HCT116 (cell line): ENCODE measurements around the gene TJAP1. TPM values are rescaled to one million over a fixed set of nuclear protein-coding genes. Genes with fewer than 3 reads are reported as not detected.

Source experiments
- ATAC-seq: fragments of 200-7000 bp; cut with Tn5 transposase; 2 replicates; pipeline ENCODE4 v1.9.1; 2020; ENCODE audit warnings: mild to moderate bottlenecking, moderate library complexity
- BruUV-seq: library from RNA; stranded (reverse); fragments of 400-500 nt; replicated peaks from 2 replicates; lab custom pipeline; 2021; lab: Mats Ljungman, UMichigan
- CTCF ChIA-PET: fragments of 300-600 bp; sonication (Branson Sonifier 250); formaldehyde crosslinking; loops from one replicate; lab custom pipeline; 2021; ENCODE audit warnings: antibody characterized with exemption; lab: Charles Lee
- POLR2A ChIA-PET: fragments of 300-600, 350-600 bp; sonication (Branson Sonifier 250); formaldehyde crosslinking; loops from one replicate; lab custom pipeline; 2021; ENCODE audit warnings: antibody characterized with exemption; lab: Charles Lee
- RAD21 ChIA-PET, 2 experiments: fragments of 300-600 bp; sonication (Branson Sonifier 250); formaldehyde crosslinking; loops; one replicate each; lab custom pipeline; 2023; ENCODE audit warnings: low total read pairs in 2 of 2; ENCODE audit not compliant: uncharacterized antibody in 2 of 2, unreplicated experiment in 2 of 2, low non-redundant PET in 1 of 2; lab: Charles Lee
- DNase-seq: peaks from one replicate; pipeline ENCODE4 v3.0.0-alpha.2; 2010; ENCODE audit warnings: low read depth, low spot score
- H2AFZ ChIP-seq: fragments of 200-600 bp; shearing (Covaris generic), sonication (generic); 2 replicates; pipeline ENCODE4 v1.6.1; 2017; ENCODE audit warnings: low read depth, mixed run types, mixed read lengths, antibody characterized with exemption, low read length; ENCODE audit not compliant: poor library complexity, severe bottlenecking
- H3K27ac ChIP-seq: 2 replicates; pipeline ENCODE4 v1.5.1; 2012; ENCODE audit warnings: low read depth, low read length
- H3K27me3 ChIP-seq: fragments of 200-600 bp; sonication (generic); 2 replicates; pipeline ENCODE4 v1.6.1; 2016; ENCODE audit warnings: mixed run types, low read length, mixed read lengths; ENCODE audit not compliant: insufficient read depth
- H3K36me3 ChIP-seq, 2 experiments: fragments of 200-500 bp in 1 of 2; fragments of 200-600 bp in 1 of 2; sonication (Bioruptor generic) in 1 of 2; sonication (generic) in 1 of 2; 2 replicates each; pipeline versions ENCODE4 v1.5.1 to v1.6.1; 2014 to 2016; ENCODE audit warnings: low read length in 2 of 2, inconsistent platforms in 1 of 2, mixed read lengths in 1 of 2, mixed run types in 1 of 2; ENCODE audit not compliant: insufficient read depth in 2 of 2, control insufficient read depth in 1 of 2
- H3K4me1 ChIP-seq, 2 experiments: fragments of 200-600 bp in 1 of 2; sonication (generic) in 1 of 2; 2 replicates each; pipeline versions ENCODE4 v1.5.1 to v1.6.1; 2012 to 2017; ENCODE audit warnings: low read length in 2 of 2, inconsistent platforms in 1 of 2, mild to moderate bottlenecking in 1 of 2, mixed read lengths in 1 of 2, mixed run types in 1 of 2, moderate library complexity in 1 of 2; ENCODE audit not compliant: insufficient read depth in 2 of 2, control insufficient read depth in 1 of 2
- H3K4me2 ChIP-seq: fragments of 200-600 bp; sonication (generic); 2 replicates; pipeline ENCODE4 v1.6.1; 2017; ENCODE audit warnings: mixed run types, low read length, mixed read lengths
- H3K4me3 ChIP-seq, 2 experiments: fragments of 200-600 bp in 1 of 2; sonication (generic) in 1 of 2; replicated peaks in 1 of 2; 2 replicates each; pipeline ENCODE4 v1.5.1; 2011 to 2016; ENCODE audit warnings: low read length in 2 of 2, control low read depth in 1 of 2, low read depth in 1 of 2, mild to moderate bottlenecking in 1 of 2, mixed read lengths in 1 of 2, mixed run types in 1 of 2
- H3K79me2 ChIP-seq: fragments of 200-600 bp; sonication (generic); 2 replicates; pipeline ENCODE4 v1.6.1; 2017; ENCODE audit warnings: mild to moderate bottlenecking, mixed run types, low read length, moderate library complexity, mixed read lengths; ENCODE audit not compliant: insufficient read depth
- H3K9ac ChIP-seq: fragments of 200-600 bp; sonication (generic); 2 replicates; pipeline ENCODE4 v1.6.1; 2016; ENCODE audit warnings: low read length, mixed read lengths
- H3K9me2 ChIP-seq: fragments of 200-600 bp; sonication (generic), shearing (Covaris generic); 2 replicates; pipeline ENCODE4 v1.6.1; 2017; ENCODE audit warnings: mixed run types, mild to moderate bottlenecking, moderate library complexity; ENCODE audit not compliant: insufficient read depth
- H3K9me3 ChIP-seq, 2 experiments: fragments of 200-500 bp in 1 of 2; fragments of 200-600 bp in 1 of 2; sonication (Bioruptor generic) in 1 of 2; sonication (generic) in 1 of 2; 2 replicates each; pipeline ENCODE4 v1.6.1; 2014 to 2017; ENCODE audit warnings: low read length in 2 of 2, mixed read lengths in 2 of 2, inconsistent platforms in 1 of 2, low read depth in 1 of 2, mild to moderate bottlenecking in 1 of 2, mixed run types in 1 of 2, moderate library complexity in 1 of 2; ENCODE audit not compliant: control insufficient read depth in 1 of 2, insufficient read depth in 1 of 2
- H4K20me1 ChIP-seq: fragments of 200-600 bp; sonication (generic), shearing (Covaris generic); 2 replicates; pipeline ENCODE4 v1.6.1; 2017; ENCODE audit warnings: mixed run types, mild to moderate bottlenecking, moderate library complexity; ENCODE audit not compliant: insufficient read depth
- ATF3 ChIP-seq: IDR thresholded peaks from 2 replicates; pipeline ENCODE4 v1.6.1; 2012
- CBX3 ChIP-seq: IDR thresholded peaks from 2 replicates; pipeline ENCODE4 v1.6.1; 2012; ENCODE audit warnings: low read depth
- EGR1 ChIP-seq: IDR thresholded peaks from 2 replicates; pipeline ENCODE4 v1.6.1; 2012; ENCODE audit warnings: low read depth
- ELF1 ChIP-seq: IDR thresholded peaks from 2 replicates; pipeline ENCODE4 v1.6.1; 2012; ENCODE audit warnings: low read depth, borderline replicate concordance
- EZH2 ChIP-seq: fragments of 200-600 bp; sonication (generic); IDR thresholded peaks from 2 replicates; pipeline ENCODE4 v1.6.1; 2017; ENCODE audit warnings: antibody characterized with exemption, mixed run types
- EZH2phosphoT487 ChIP-seq: fragments of 200-600 bp; IDR thresholded peaks from 2 replicates; pipeline ENCODE4 v1.6.1; 2018; ENCODE audit warnings: antibody characterized with exemption, borderline replicate concordance
- MAX ChIP-seq: IDR thresholded peaks from 2 replicates; pipeline ENCODE4 v1.6.1; 2012
- POLR2A ChIP-seq: IDR thresholded peaks from 2 replicates; pipeline ENCODE4 v1.7.0; 2011; ENCODE audit warnings: borderline replicate concordance; ENCODE audit not compliant: insufficient read depth, insufficient read length; ENCODE audit errors: extremely low read depth
- POLR2AphosphoS5 ChIP-seq: IDR thresholded peaks from 2 replicates; pipeline ENCODE4 v1.6.1; 2011; ENCODE audit warnings: mild to moderate bottlenecking, low read depth, low read length, moderate library complexity
- RAD21 ChIP-seq: IDR thresholded peaks from 2 replicates; pipeline ENCODE4 v1.6.1; 2012; ENCODE audit warnings: low read depth, mild to moderate bottlenecking
- REST ChIP-seq: IDR thresholded peaks from 2 replicates; pipeline ENCODE4 v1.6.1; 2012; ENCODE audit warnings: low read depth
- SIN3A ChIP-seq: IDR thresholded peaks from 2 replicates; pipeline ENCODE4 v1.6.1; 2012; ENCODE audit warnings: low read depth
- SP1 ChIP-seq: IDR thresholded peaks from 2 replicates; pipeline ENCODE4 v1.6.1; 2012; ENCODE audit warnings: low read depth
- SRF ChIP-seq: IDR thresholded peaks from 2 replicates; pipeline ENCODE4 v1.6.1; 2012; ENCODE audit warnings: low read depth
- TCF7L2 ChIP-seq: IDR thresholded peaks from 2 replicates; pipeline ENCODE4 v1.7.0; 2011; ENCODE audit warnings: borderline replicate concordance, inconsistent platforms; ENCODE audit not compliant: insufficient read depth, insufficient read length; ENCODE audit errors: extremely low read depth
- YY1 ChIP-seq: IDR thresholded peaks from 2 replicates; pipeline ENCODE4 v1.6.1; 2011; ENCODE audit warnings: low read length, low read depth, moderate library complexity, mild to moderate bottlenecking; ENCODE audit not compliant: insufficient replicate concordance; ENCODE audit errors: extremely low read depth
- ZFX ChIP-seq: fragments of 450-650 bp; IDR thresholded peaks from 2 replicates; pipeline ENCODE4 v1.6.1; 2017
- ZNF274 ChIP-seq: fragments of 200-500 bp; sonication (Bioruptor generic); IDR thresholded peaks from 2 replicates; pipeline ENCODE4 v1.6.1; 2014; ENCODE audit warnings: mild to moderate bottlenecking, low read depth, low read length, inconsistent platforms
- intact Hi-C: fragments of 100-400 bp; cut with micrococcal nuclease; formaldehyde crosslinking; loops from 2 replicates; pipeline ENCODE4 v1.10.0; 2022
- total RNA-seq: library from RNA; stranded (reverse); gene quantifications from one replicate; pipeline ENCODE4 v1.2.1, GENCODE V29; 2021; ENCODE audit not compliant: unreplicated experiment

The TJAP1 gene
- total RNA-seq, 1 experiment from 2014 or later, result 45.2 TPM

- Histone ChIP-seq H3K9ac (no peak overlapping the region), H2AFZ (no peak overlapping the region), H3K9me3 (no peaks in the 10 kb centered on the region), H3K4me2 (no peak overlapping the region), H4K20me1 (no peaks in the 10 kb centered on the region), H3K36me3 (peaks cover 11 to 42% of the 10 kb centered on the region in 2 experiments; a peak in 3 of 4 replicates), H3K27me3 (no peaks in the 10 kb centered on the region), H3K9me2 (no peaks in the 10 kb centered on the region), H3K4me3 (no peak overlapping the region), H3K27ac (no peak overlapping the region), H3K79me2 (peaks cover 6% of the 10 kb centered on the region; the same call in 1 of the 2 replicates), H3K4me1 (peaks cover 0 to 9% of the 10 kb centered on the region in 2 experiments; a peak in 1 of 4 replicates)
- BruUV-seq, result no TSS peak
- ATAC-seq (no peak), DNase-seq (no peak)
- ChIA-PET POLR2A (no interaction called here), CTCF (interaction anchor here (1.9 kb wide), 1 partner anchor 45 kb away, joined by 4 read pairs; no protein-coding TSS in a partner anchor), RAD21 (no interaction called here)
- TF ChIP-seq ELF1, result no peak
- no peak for TF ChIP-seq RAD21
- TF ChIP-seq CBX3, result no peak
- no peak for TF ChIP-seq YY1
- TF ChIP-seq EZH2, result no peak
- intact Hi-C loops, result loop anchor here (10.0 kb wide), 1 partner anchor 138 kb away; the partner anchor contains the start of gene ZNF318
These were observed 25.3 kb downstream of the TJAP1 start for GRCh38 chr6:43502666-43503065.

GRCh38 chr6:43503443-43503842 is 26.1 kb downstream of the TJAP1 start:
- intact Hi-C loops, result loop anchor here (10.0 kb wide), 1 partner anchor 139 kb away; the partner anchor contains the start of gene ZNF318
- no peak overlapping the region for H3K9ac ChIP-seq
- no peak for ATAC-seq
- no peak overlapping the region for H3K27ac ChIP-seq
- POLR2A ChIA-PET, result no interaction called here
- no peaks in the 10 kb centered on the region for H4K20me1 ChIP-seq
- BruUV-seq, result no TSS peak
- no peak for DNase-seq
- H3K9me3 ChIP-seq, result no peaks in the 10 kb centered on the region
- H3K36me3 ChIP-seq, result peaks cover 11 to 35% of the 10 kb centered on the region in 2 experiments; a peak in 3 of 4 replicates
- RAD21 ChIA-PET, result interaction anchor here (0.7 to 1.2 kb wide), 2 partner anchors 46 to 169 kb away, joined by 5 to 6 read pairs; no protein-coding TSS in a partner anchor
- H3K27me3 ChIP-seq, result no peaks in the 10 kb centered on the region
- CTCF ChIA-PET, result interaction anchor here (1.0 kb wide), 1 partner anchor 8 kb away, joined by 3 read pairs; no protein-coding TSS in a partner anchor
- H3K4me2 ChIP-seq, result no peak overlapping the region
- H3K79me2 ChIP-seq, result peaks cover 2% of the 10 kb centered on the region; the same call in 1 of the 2 replicates
- no peak overlapping the region for H3K4me3 ChIP-seq
- no peaks in the 10 kb centered on the region for H3K9me2 ChIP-seq
- peaks cover 0 to 9% of the 10 kb centered on the region in 2 experiments; a peak in 1 of 4 replicates for H3K4me1 ChIP-seq
- no peak overlapping the region for H2AFZ ChIP-seq
- TF ChIP-seq MAX (no peak), RAD21 (no peak), POLR2A (no peak), ELF1 (no peak), TCF7L2 (no peak), ZNF274 (no peak), YY1 (no peak), ATF3 (no peak), SP1 (no peak), REST (no peak), EZH2phosphoT487 (no peak), EGR1 (no peak), ZFX (no peak), EZH2 (no peak), SRF (no peak), POLR2AphosphoS5 (no peak), SIN3A (no peak)
